ENCODE data around the gene PTP4A2.

Gene PTP4A2

DNA sequence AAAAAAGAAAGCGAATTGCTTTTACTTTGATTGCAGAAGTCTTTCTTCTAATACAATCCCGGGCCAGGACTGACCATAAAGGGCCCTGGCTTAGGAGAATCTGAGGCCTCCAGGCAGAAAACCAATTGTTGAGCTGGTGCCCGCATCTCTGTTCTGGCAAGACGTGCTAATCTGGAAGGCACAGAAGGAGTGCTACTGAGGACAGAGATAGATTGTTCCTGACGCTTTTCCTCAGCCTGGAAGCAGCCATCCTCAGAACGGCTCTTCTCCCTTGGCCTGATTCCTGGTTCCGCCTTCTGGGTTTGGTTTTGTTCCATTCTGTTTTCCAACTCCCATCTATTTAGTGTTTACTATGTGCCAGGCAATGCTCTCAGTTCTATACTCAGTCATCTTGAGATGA is 77.6 kb downstream of the PTP4A2 start:
- DNase-seq (ENCODE audit: low read depth, low spot score), result no peak

DNA sequence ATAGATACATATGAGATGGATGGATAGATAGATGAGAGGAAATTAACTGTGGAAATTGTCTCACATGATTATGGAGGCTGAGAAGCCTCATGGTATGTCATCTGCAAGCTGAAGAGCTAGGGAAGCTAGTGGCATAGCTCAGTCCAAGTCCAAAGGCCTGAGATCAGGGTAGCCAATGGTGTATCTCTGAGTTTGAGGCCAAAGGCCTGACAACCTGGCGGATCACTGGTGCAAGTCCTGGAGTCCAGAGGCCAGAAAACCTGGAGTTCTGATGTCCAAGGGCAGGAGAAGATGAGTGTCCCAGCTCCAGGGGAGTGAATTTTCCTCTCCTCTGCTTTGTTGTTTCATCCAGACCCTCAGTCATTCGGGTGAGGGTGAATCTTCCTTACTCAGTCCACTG is 78.4 kb downstream of the PTP4A2 start:
- no peak for DNase-seq (ENCODE audit: low read depth, low spot score)

DNA sequence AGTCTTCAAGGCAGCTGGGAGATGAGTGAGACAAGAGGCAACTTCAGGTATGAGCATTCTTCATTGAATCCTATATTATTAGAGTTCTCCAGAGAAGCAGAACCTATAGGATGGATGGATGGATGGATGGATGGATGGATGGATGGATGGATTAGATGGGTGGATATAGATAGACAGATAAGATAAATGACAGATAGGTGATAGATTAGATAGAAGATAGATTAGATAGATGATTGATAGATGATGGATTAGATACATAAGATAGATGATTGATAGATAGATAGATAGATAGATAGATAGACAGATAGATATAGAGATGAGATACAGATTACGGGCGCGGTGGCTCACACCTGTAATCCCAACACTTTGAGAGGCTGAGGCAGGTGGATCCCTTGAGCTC is 79.1 kb downstream of the PTP4A2 start:
- DNase-seq (ENCODE audit: low read depth, low spot score), result no peak

DNA sequence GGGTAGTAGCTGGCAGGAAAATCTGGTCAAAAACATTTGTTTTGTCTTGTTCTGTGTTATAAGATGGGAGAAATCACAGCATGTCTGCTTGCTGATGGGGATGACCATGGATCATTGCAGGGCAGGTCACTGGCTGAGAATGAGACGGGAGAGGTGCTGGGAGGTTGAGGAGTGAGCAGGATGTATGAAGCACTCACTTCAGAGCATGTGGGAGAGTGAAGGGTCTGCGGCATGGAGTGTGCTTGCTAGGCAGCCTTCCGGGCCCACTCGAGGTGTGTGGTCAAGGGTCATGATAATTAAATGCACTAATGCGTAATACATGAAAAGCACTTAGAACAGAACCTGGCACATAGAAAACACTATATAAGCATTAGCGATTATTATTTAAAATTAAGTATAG is 80.3 kb downstream of the PTP4A2 start:
- no peak for DNase-seq (ENCODE audit: low read depth, low spot score)

Data from brain pericyte (primary cell).